ENCODE data around the gene CPLX1.

The CPLX1 gene

DNA sequence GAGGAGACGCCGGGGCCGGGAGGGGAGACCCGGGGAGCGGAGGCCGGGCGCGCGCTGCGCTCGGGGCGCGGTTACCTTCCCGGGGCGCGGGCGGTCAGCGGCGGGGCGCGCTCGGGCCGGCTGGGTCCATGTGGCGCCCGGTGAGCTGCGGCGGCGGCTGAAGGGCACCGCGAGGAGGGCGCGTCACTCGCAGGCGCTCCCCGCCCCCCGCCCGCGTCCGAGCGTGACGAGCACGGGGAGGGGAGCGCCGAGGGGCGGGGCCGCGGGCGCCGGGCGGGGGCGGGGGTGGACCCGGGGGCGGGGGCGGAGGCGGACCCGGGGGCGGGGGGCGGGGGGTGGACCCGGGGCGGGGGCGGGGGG is at the start of gene CPLX1:
CPLX1 (minus strand) TSS at position 159 of the 360 bp plus-strand sequence. CDS start 1,607 bp downstream, outside the sequence.
- in situ Hi-C loops (cut with HindIII; ENCODE audit: low sequenced_read_pairs), result no loop called here
- TF ChIP-seq, protein P1, sequence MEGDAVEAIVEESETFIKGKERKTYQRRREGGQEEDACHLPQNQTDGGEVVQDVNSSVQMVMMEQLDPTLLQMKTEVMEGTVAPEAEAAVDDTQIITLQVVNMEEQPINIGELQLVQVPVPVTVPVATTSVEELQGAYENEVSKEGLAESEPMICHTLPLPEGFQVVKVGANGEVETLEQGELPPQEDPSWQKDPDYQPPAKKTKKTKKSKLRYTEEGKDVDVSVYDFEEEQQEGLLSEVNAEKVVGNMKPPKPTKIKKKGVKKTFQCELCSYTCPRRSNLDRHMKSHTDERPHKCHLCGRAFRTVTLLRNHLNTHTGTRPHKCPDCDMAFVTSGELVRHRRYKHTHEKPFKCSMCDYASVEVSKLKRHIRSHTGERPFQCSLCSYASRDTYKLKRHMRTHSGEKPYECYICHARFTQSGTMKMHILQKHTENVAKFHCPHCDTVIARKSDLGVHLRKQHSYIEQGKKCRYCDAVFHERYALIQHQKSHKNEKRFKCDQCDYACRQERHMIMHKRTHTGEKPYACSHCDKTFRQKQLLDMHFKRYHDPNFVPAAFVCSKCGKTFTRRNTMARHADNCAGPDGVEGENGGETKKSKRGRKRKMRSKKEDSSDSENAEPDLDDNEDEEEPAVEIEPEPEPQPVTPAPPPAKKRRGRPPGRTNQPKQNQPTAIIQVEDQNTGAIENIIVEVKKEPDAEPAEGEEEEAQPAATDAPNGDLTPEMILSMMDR (IDR thresholded peaks at IDR 0.05; ENCODE audit: low read depth, low read length, missing control alignments), result no peak
- H3K4me3 ChIP-seq (ENCODE audit: low read depth, low read length), result peak within 1 kb of the TSS; percentile 29
- no peak for DNase-seq (ENCODE audit: low read depth)

DNA sequence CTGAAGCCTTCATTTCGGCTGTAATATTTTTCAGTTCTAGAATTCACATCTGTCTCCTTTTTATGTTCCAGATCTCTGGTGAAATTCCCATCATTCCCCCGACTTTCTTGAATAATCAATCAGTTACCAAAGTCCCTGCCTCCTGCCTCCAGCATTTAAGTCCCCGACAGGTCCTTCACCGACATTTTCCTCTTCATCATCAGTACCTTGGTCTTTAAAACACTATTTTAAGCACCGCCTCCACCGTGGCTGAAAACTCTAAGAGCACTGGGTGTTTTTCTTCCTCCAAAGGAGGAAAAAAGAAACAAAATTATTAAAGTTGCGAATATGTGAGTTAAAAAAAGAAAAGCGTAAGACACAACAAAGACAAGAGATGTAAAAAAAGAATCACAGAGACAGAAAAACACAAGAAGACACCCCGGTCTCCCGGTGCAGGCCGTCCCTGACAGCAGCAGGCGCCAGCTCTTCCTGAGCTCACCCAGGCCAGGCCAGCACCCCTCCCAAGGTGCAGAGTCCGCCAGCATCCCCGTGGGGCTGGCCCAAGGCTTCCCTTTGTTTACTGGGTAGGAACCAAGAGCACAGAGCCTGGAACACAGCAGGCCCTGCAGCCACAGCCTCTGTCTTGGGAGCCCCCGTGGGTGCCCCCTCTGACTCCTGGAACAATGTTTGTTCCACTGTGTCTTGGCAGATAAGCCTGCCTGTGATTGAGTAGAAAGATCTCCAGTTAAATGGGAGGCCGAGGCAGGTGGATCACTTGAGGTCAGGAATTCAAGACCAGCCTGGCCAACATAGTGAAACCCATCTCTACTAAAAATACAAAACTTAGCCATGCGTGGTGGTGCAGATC is 49.3 kb upstream of the CPLX1 start:
- TF ChIP-seq, protein P1 (IDR thresholded peaks at IDR 0.05; ENCODE audit: low read depth, low read length, missing control alignments), result no peak
- in situ Hi-C loops (cut with HindIII; ENCODE audit: low sequenced_read_pairs), result no loop called here

DNA sequence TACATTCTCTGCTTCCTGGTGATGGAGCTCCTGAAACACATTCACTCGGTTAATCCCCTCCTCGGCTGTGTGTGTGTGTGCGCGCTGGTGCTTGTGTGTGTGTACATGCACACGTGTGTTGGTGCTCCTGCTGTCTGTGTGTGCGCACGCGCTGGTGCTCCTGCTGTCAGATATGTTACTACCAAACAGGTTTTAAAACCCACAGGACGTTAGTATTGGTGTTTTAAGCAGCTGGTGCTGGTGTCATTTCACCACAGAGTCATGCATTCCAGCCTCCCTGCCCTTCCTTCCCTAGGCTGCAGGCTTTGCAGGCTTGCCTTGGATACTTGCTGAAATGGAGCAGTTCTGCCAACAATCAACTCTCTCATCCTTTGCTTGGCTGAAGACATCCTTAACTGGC is 48.1 kb upstream of the CPLX1 start:
- DNase-seq (ENCODE audit: low read depth), result no peak
- no peak overlapping the region for H3K4me3 ChIP-seq (ENCODE audit: low read depth, low read length)
- TF ChIP-seq, protein P1 (IDR thresholded peaks at IDR 0.05; ENCODE audit: low read depth, low read length, missing control alignments), result no peak
- in situ Hi-C loops (cut with HindIII; ENCODE audit: low sequenced_read_pairs), result no loop called here

More for the DNA sequence above, 49.3 kb upstream of the CPLX1 start:
- no peak for DNase-seq (ENCODE audit: low read depth)
- H3K4me3 ChIP-seq (ENCODE audit: low read depth, low read length), result no peak overlapping the region

DNA sequence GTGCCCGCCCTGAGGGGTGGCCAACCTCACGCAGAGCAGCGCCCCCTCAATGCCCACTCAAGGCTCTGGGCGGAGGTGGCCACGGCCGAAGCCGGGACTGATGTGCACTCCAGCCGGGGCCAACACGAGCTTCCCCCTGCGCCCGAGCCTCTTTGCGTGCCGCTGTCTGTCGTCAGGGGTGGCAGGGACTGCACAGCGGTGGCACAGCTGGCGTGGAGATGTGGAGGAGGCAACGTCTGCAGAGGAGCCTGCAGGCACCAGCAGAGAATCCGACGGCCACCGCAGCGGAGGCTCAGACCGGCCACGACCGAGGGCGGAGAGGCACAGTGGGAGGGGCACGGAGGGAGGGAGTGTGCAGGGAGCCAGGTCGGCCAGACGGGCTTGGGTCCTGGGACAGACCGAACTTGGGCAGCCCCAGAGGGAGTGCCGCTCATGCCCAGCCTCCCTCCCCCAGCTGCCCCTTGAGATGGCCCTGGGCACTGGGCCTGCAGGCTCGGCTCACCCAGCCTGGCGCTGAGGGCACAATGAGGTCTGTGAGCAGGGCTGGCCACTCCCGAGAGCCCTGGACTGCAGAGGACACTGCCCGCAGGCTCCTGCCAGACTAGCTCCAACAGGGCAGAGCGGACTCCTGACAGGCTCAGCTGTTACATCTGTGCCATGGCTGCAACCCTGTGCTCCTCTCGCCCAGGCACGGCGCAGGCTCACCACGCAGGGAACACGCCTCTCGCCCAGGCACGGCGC is 46.5 kb upstream of the CPLX1 start:
- no peak for DNase-seq (ENCODE audit: low read depth)
- in situ Hi-C loops (cut with HindIII; ENCODE audit: low sequenced_read_pairs), result no loop called here
- H3K4me3 ChIP-seq (ENCODE audit: low read depth, low read length), result no peak overlapping the region
- TF ChIP-seq, protein P1 (IDR thresholded peaks at IDR 0.05; ENCODE audit: low read depth, low read length, missing control alignments), result no peak

DNA sequence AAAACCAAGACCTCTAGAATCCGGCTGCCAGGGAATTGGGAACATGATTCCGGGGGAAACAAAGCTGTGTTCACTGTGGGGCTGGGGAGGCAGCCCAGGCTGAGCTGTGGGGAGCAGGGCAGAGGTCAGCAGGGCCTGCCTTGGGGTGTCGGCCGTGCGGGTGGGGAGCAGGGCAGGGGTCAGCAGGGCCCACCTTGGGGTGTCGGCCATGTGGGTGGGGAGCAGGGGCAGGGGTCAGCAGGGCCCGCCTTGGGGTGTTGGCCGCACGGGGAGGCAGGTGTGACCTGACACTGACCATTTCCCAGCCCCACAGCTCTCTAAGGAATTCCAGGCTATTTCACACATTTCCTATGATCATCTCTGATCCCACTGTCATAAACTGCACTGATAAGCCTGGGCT is 45.6 kb upstream of the CPLX1 start:
- no peak for DNase-seq (ENCODE audit: low read depth)
- no peak overlapping the region for H3K4me3 ChIP-seq (ENCODE audit: low read depth, low read length)
- TF ChIP-seq, protein P1 (IDR thresholded peaks at IDR 0.05; ENCODE audit: low read depth, low read length, missing control alignments), result no peak
- in situ Hi-C loops (cut with HindIII; ENCODE audit: low sequenced_read_pairs), result no loop called here

DNA sequence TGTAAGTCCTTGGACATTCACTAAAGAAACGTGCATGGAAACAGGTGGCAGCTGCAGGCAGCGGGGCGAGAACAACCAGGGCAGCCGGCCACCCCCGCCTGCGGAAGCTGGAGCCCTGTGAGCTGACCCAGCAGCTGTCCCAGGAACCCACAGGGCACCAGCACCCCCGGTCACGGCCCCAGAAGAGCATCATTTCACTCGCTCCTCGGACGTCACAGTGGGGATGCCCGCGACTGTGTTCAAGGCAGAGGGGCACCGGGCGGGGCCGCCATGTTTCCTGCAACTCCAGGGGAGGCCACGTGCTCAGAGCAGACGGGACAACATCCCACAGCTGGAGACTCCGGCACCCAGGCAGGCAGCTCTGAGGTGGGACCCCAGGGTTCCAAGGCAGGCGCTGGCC is 45.0 kb upstream of the CPLX1 start:
- TF ChIP-seq, protein P1 (IDR thresholded peaks at IDR 0.05; ENCODE audit: low read depth, low read length, missing control alignments), result no peak
- DNase-seq (ENCODE audit: low read depth), result no peak
- H3K4me3 ChIP-seq (ENCODE audit: low read depth, low read length), result no peak overlapping the region
- in situ Hi-C loops (cut with HindIII; ENCODE audit: low sequenced_read_pairs), result no loop called here
